SH-SY5Y (cell line): ENCODE measurements around the gene FADS3.

ENCODE experiments used
- GATA2 ChIP-seq: IDR thresholded peaks from 2 replicates; pipeline ENCODE4 v1.6.1; 2011; ENCODE audit warnings: mild to moderate bottlenecking, low read depth, low read length
- GATA3 ChIP-seq: IDR thresholded peaks from 2 replicates; pipeline ENCODE4 v1.6.1; 2011; ENCODE audit warnings: low read depth, mild to moderate bottlenecking, low read length, moderate library complexity

DNA sequence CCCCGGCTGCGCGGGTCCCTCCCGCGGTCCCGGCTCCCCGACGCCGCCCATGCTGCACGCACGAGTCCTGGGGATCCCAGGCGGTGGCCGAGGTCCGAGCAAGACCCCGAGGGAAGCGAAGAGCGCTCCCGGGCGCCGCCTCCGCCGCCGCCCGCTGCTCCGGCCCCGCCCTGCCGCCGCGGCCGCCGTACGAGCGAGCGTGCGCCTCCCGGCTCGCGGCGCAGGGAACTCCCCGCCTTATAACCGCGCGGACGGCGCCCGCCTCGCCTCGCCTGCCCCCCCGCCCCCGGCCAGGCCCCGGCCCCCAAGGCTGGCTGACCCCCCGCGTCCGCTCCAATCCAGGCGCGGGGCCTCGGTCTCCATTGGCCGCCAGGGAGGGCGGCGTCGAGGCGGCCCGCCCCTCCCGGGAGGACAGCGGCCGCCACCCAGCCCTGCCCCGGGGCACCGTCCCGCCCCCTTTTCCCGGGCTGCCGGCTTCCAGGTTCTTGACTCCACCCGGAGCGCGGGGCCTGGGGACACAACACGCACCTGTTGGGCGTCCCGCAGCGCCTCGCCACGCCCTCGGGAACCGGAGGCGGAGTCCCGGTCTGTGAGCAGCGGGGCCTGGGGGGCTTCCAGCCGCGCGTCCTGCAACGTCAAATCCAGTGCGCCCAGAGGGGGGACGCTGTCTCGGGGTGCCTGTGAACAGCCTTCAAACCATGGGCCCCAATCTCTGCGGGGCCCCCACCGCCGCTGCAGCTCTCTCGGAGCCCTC is at the start of gene FADS3:
- TF ChIP-seq GATA3 (no peak), GATA2 (no peak)
